Activated CD4-positive, CD25-positive, alpha-beta regulatory T cell treated with anti-CD3 and anti-CD28 coated beads, Interleukin-2, amount 50 U/mL, for 16 hours (primary cell): ENCODE results near the gene MLST8.
"Not testable (repeated sequence)": the region's sequence is repeated elsewhere in the genome, so short reads cannot be mapped to it uniquely, and the experiment has no call there.

Experiments used
- DNase-seq: peaks from one replicate; pipeline ENCODE4 v3.0.0-alpha.2; 2020; ENCODE audit warnings: low read depth, low spot score

Gene MLST8

GRCh38 chr16:2190002-2190658 lies 15.1 kb upstream of the MLST8 start:
- no peak for DNase-seq

GRCh38 chr16:2190659-2191445 lies 14.4 kb upstream of the MLST8 start:
- no peak for DNase-seq

- no peak for DNase-seq
Observed at GRCh38 chr16:2191446-2191706, 13.9 kb upstream of the MLST8 start.

- no peak for DNase-seq
Observed at GRCh38 chr16:2194166-2194834, 11.0 kb upstream of the MLST8 start.

- DNase-seq, result no peak
Observed at GRCh38 chr16:2194852-2195321, 10.4 kb upstream of the MLST8 start.

GRCh38 chr16:2195322-2196161 lies 9.7 kb upstream of the MLST8 start:
- DNase-seq, result no peak

- no peak for DNase-seq
Observed at GRCh38 chr16:2196162-2196980, 8.9 kb upstream of the MLST8 start, which contains the start of gene CASKIN1. Gene CASKIN1, minus strand, starts transcription at chr16:2196605. Its CDS starts 173 bp downstream, at chr16:2196432.

GRCh38 chr16:2196981-2197511 lies 8.2 kb upstream of the MLST8 start:
- DNase-seq, result no peak

- no peak for DNase-seq
Observed at GRCh38 chr16:2197765-2198164, 7.5 kb upstream of the MLST8 start.

GRCh38 chr16:2198283-2198682 lies 7.0 kb upstream of the MLST8 start:
- DNase-seq, result no peak

- no peak for DNase-seq
Observed at GRCh38 chr16:2199095-2199494, 6.2 kb upstream of the MLST8 start.

- no peak for DNase-seq
Observed at GRCh38 chr16:2199621-2200139, 5.6 kb upstream of the MLST8 start.

- no peak for DNase-seq
Observed at GRCh38 chr16:2200313-2200712, 4.9 kb upstream of the MLST8 start.

- DNase-seq, result not testable (repeated sequence)
Observed at GRCh38 chr16:2203119-2203688, 2.0 kb upstream of the MLST8 start.

- no peak for DNase-seq
Observed at GRCh38 chr16:2204416-2205103, 694 bp upstream of the MLST8 start.

GRCh38 chr16:2205967-2206313 lies 686 bp downstream of the MLST8 start:
- DNase-seq, result no peak

- no peak for DNase-seq
Observed at GRCh38 chr16:2206420-2206779, 1.1 kb downstream of the MLST8 start.

- no peak for DNase-seq
Observed at GRCh38 chr16:2206780-2207433, 1.7 kb downstream of the MLST8 start.

GRCh38 chr16:2207872-2208271 lies 2.6 kb downstream of the MLST8 start:
- no peak for DNase-seq
